B cell (primary cell): ENCODE measurements around the gene POM121L2. TPM values are rescaled to one million over a fixed set of nuclear protein-coding genes. Genes with fewer than 3 reads are reported as not detected.

ENCODE experiments used
- ATAC-seq: fragments of 200-7000 bp; cut with Tn5 transposase; one replicate; pipeline ENCODE4 v1.10.0; 2021; ENCODE audit warnings: low read depth, mild to moderate bottlenecking, moderate number of reproducible peaks, moderate library complexity
- CTCF ChIA-PET: fragments of 350-600 bp; sonication (Branson Sonifier 250); formaldehyde crosslinking; loops from one replicate; lab custom pipeline; 2021; ENCODE audit warnings: antibody characterized with exemption, inconsistent platforms; lab: Charles Lee
- POLR2A ChIA-PET: fragments of 350-600 bp; sonication (Branson Sonifier 250); formaldehyde crosslinking; loops from one replicate; lab custom pipeline; 2021; ENCODE audit warnings: antibody characterized with exemption; lab: Charles Lee
- DNase-seq: peaks from one replicate; pipeline ENCODE4 v3.0.0; 2013
- H2AFZ ChIP-seq: 2 replicates; pipeline ENCODE4 v1.6.1; 2012; ENCODE audit warnings: mild to moderate bottlenecking, low read depth, low read length; ENCODE audit not compliant: insufficient read depth, poor library complexity, severe bottlenecking
- H3K27ac ChIP-seq, 2 donors: 1 replicate in 1 of 2; 2 replicates in 1 of 2; pipeline ENCODE4 v1.5.1; 2012 to 2013; ENCODE audit warnings: low read length in 2 of 2, mild to moderate bottlenecking in 2 of 2, moderate library complexity in 1 of 2
- H3K27me3 ChIP-seq, 4 experiments: fragments of 200-600 bp in 1 of 4; sonication (generic) in 1 of 4; replicated peaks in 1 of 4; 1 replicate in 2 of 4; 2 replicates in 2 of 4; pipeline versions ENCODE4 v1.6.1 to v1.7.0; 2013 to 2016; ENCODE audit warnings: low read length in 3 of 4, mild to moderate bottlenecking in 2 of 4, mixed read lengths in 1 of 4, moderate library complexity in 1 of 4; ENCODE audit not compliant: insufficient read depth in 4 of 4, control insufficient read depth in 3 of 4; ENCODE audit errors: control extremely low read depth in 1 of 4
- H3K36me3 ChIP-seq, 2 experiments: replicated peaks in 1 of 2; 1 replicate in 1 of 2; 2 replicates in 1 of 2; pipeline versions ENCODE4 v1.6.1 to v1.7.1; 2013; ENCODE audit warnings: low read length in 1 of 2; ENCODE audit not compliant: insufficient read depth in 2 of 2, control insufficient read depth in 1 of 2; ENCODE audit errors: control extremely low read depth in 1 of 2, extremely low read depth in 1 of 2
- H3K4me1 ChIP-seq, 2 donors: fragments of 200-600 bp in 1 of 2; sonication (generic) in 1 of 2; 1 replicate in 1 of 2; 2 replicates in 1 of 2; pipeline versions ENCODE4 v1.5.1 to v1.6.1; 2013 to 2017; ENCODE audit warnings: low read length in 2 of 2; ENCODE audit not compliant: control insufficient read depth in 2 of 2, insufficient read depth in 2 of 2
- H3K4me2 ChIP-seq: replicated peaks from 2 replicates; pipeline ENCODE3; 2012; ENCODE audit warnings: mild to moderate bottlenecking, low read depth, low read length; ENCODE audit not compliant: poor library complexity, severe bottlenecking
- H3K4me3 ChIP-seq, 5 experiments: fragments of 200-600 bp in 1 of 5; sonication (generic) in 1 of 5; 1 replicate in 3 of 5; 2 replicates in 2 of 5; pipeline versions ENCODE4 v1.5.1 to v1.7.0; 2011 to 2016; ENCODE audit warnings: low read length in 4 of 5, mild to moderate bottlenecking in 4 of 5, low read depth in 2 of 5, control low read depth in 1 of 5, moderate library complexity in 1 of 5; ENCODE audit not compliant: insufficient read depth in 1 of 5; ENCODE audit errors: control extremely low read depth in 1 of 5, extremely low read depth in 1 of 5
- H3K79me2 ChIP-seq: fragments of 200-600 bp; sonication (generic); one replicate; pipeline ENCODE4 v1.6.0; 2016; ENCODE audit warnings: low read length; ENCODE audit not compliant: control insufficient read depth, insufficient read depth
- H3K9ac ChIP-seq: fragments of 200-600 bp; sonication (generic); 2 replicates; pipeline ENCODE4 v1.6.1; 2017; ENCODE audit warnings: mild to moderate bottlenecking, low read length, moderate library complexity
- H3K9me3 ChIP-seq, 3 donors: one replicate each; pipeline versions ENCODE4 v1.6.1 to v1.7.1; 2013; ENCODE audit warnings: low read length in 2 of 3; ENCODE audit not compliant: control insufficient read depth in 2 of 3, insufficient read depth in 1 of 3; ENCODE audit errors: control extremely low read depth in 1 of 3
- H4K20me1 ChIP-seq: 2 replicates; pipeline ENCODE4 v1.6.0; 2012; ENCODE audit warnings: mild to moderate bottlenecking, low read length; ENCODE audit not compliant: insufficient read depth, control insufficient read depth, poor library complexity, severe bottlenecking
- H3K27ac Mint-ChIP-seq: one replicate; pipeline ENCODE4 v1.8.0; 2021; ENCODE audit warnings: mixed read lengths
- H3K27me3 Mint-ChIP-seq: one replicate; pipeline ENCODE4 v1.8.0; 2021; ENCODE audit warnings: mixed read lengths
- H3K4me1 Mint-ChIP-seq: one replicate; pipeline ENCODE4 v1.8.0; 2021; ENCODE audit warnings: mixed read lengths
- H3K4me3 Mint-ChIP-seq: one replicate; pipeline ENCODE4 v1.8.0; 2021; ENCODE audit warnings: mixed read lengths
- H3K9me3 Mint-ChIP-seq: one replicate; pipeline ENCODE4 v1.8.0; 2022; ENCODE audit warnings: mixed read lengths; ENCODE audit not compliant: insufficient read depth
- CTCF ChIP-seq: fragments of 200-600 bp; IDR thresholded peaks from one replicate; pipeline ENCODE4 v1.8.0; 2022; ENCODE audit warnings: antibody characterized with exemption, mild to moderate bottlenecking
- EZH2 ChIP-seq: IDR thresholded peaks from 2 replicates; pipeline ENCODE4 v1.6.1; 2012; ENCODE audit warnings: borderline replicate concordance, low read depth, mild to moderate bottlenecking, moderate library complexity, low read length; ENCODE audit not compliant: insufficient read depth, poor library complexity, severe bottlenecking
- WGBS: methylation state at CpG from one replicate; pipeline ENCODE4 v1.1.5; 2013; ENCODE audit warnings: missing lambda C conversion rate; ENCODE audit not compliant: insufficient coverage; 5-methylcytosine and 5-hydroxymethylcytosine counted together
- intact Hi-C: fragments of 100-400 bp; cut with micrococcal nuclease; formaldehyde crosslinking; loops from one replicate; pipeline ENCODE4 v1.10.0; 2022
- polyA plus RNA-seq: library from polyadenylated mRNA; depleted of rRNA; stranded (reverse); fragments of >200 nt; gene quantifications from 2 replicates; pipeline ENCODE4 v1.2.3, GENCODE V29; 2012
- total RNA-seq, 2 donors: library from RNA; stranded (reverse); fragments of 120-200 nt in 1 of 2; gene quantifications; 1 replicate in 1 of 2; 2 replicates in 1 of 2; pipeline versions ENCODE4 v1.2.3 to v1.2.4, GENCODE V29; 2013 to 2022

POM121L2 gene
- total and polyA plus RNA-seq, 2 donors (not counting 1 experiment from before 2014, with no cell fraction given), result not detected

- no peak overlapping the region for H3K27ac ChIP-seq
These were observed 21.8 kb downstream of the POM121L2 start for GRCh38 chr6:27290065-27290849.

More at GRCh38 chr6:27290065-27290849, 21.8 kb downstream of the POM121L2 start:
- Histone ChIP-seq H3K4me3 (no peak overlapping the region), H3K4me2 (no peak overlapping the region), H2AFZ (no peak overlapping the region), H3K27me3 (peaks cover 4 to 89% (median 80%) of the 10 kb centered on the region in 4 experiments), H3K9ac (no peak overlapping the region), H4K20me1 (no peaks in the 10 kb centered on the region), H3K79me2 (no peaks in the 10 kb centered on the region), H3K9me3 (peaks cover 6 to 42% (median 34%) of the 10 kb centered on the region in 3 donors), H3K36me3 (no peaks in the 10 kb centered on the region), H3K4me1 (peaks cover 0 to 6% of the 10 kb centered on the region in 2 donors)
- POLR2A ChIA-PET, result no interaction called here
- intact Hi-C loops, result loop anchor here (5.0 to 10.0 kb wide), 3 partner anchors 262 to 1495 kb away; no protein-coding TSS in a partner anchor
- peaks cover 84% of the 10 kb centered on the region for H3K27me3 Mint-ChIP-seq
- CTCF ChIA-PET, result no interaction called here
- H3K4me3 Mint-ChIP-seq, result no peak overlapping the region
- H3K9me3 Mint-ChIP-seq, result peaks cover 7% of the 10 kb centered on the region
- H3K27ac Mint-ChIP-seq, result peak overlapping the region; percentile 37
- no peaks in the 10 kb centered on the region for H3K4me1 Mint-ChIP-seq
- TF ChIP-seq CTCF (no peak), EZH2 (no peak)
- 19% methylated on average over 18 of the region's 25 CpGs for WGBS
- ATAC-seq, result no peak
- DNase-seq, result no peak
